ENCODE data around the gene HMGXB4.
A peak's percentile ranks its signal among the peaks of the same experiment; 100 is the strongest.

Gene HMGXB4

DNA sequence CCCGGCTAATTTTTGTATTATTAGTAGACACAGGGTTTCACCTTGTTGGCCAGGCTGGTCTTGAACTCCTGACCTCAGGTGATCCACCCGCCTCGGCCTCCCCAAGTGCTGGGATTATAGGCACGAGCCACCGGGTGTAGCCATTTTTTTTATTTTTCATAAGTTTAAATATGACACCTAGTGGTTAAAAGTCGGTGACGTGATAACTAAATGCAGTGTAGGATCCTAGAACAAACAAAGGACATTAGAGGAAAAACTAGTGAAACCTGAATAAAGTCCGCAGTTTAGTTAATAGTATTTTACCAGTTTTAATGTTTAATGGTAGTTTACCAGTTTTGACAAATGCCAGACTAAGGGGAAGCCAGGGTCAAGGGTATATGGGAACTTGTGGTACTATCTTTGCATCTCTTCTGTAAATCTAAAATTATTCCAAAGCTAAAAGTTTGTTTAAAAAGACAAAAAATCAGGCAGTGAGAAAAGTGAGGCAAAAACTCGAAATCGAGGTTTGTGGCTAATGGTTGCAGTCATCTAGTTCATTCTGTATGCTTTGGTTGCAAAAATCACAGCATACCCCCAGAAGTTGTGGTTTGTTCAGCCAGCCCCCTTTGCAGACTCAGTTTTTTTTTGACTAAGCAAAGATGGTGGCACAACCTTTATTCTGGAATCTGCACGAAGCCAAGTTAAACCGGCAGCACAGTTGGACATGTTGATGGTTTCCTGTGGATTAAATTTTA lies 72.0 kb downstream of the HMGXB4 start:
- ATAC-seq (replicated peaks) (no peak), DNase-seq (no peak)
- Mint-ChIP-seq H3K4me3 (peak overlapping the region; percentile 33 to 45), H3K27me3 (no peaks in the 10 kb centered on the region), H3K9me3 (no peaks in the 10 kb centered on the region), H3K36me3 (ENCODE audit: insufficient read depth) (peaks cover 89% of the 10 kb centered on the region), H3K4me1 (ENCODE audit: low read depth in 2 of 2) (peaks cover 13 to 19% of the 10 kb centered on the region in 2 donors), H3K27ac (peak overlapping the region; percentile 49 to 78)

DNA sequence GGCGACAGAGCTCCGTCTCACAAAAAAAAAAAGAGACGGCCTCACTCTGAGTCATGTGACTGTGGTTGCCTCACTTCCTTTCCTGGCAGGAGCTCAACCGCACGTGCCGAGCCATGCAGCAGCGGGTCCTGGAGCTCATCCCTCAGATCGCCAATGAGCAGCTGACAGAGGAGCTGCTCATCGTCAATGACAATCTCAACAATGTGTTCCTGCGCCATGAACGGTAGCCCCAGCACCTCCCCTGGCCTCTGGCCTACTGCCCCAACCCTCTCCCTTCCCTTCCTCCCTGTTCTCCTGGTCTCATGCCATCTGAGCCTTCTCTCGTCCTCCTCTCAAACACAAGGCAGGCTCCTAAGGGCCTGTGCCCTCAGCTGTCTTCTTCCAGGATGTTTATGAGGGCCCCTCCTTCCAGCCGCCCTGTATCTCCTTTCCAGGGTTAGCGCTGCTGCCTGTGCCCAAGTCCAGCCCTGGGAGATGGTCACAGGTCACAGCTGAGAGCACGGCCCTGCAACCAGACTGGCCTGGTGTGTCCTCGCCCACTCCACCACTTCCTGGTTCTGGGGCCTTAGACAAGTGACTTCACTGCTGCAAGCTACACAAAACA lies 73.1 kb downstream of the HMGXB4 start:
- DNase-seq (peak; percentile 20 to 23 (median 20)), ATAC-seq (replicated peaks) (peak; percentile 78)
- H3K27ac Mint-ChIP-seq = peak overlapping the region; percentile 78 to 87
- H3K36me3 Mint-ChIP-seq (ENCODE audit: insufficient read depth) = peaks cover 82% of the 10 kb centered on the region
- no peaks in the 10 kb centered on the region for H3K27me3 Mint-ChIP-seq
- H3K4me1 Mint-ChIP-seq (ENCODE audit: low read depth in 2 of 2) = peaks cover 13 to 19% of the 10 kb centered on the region in 2 donors
- no peaks in the 10 kb centered on the region for H3K9me3 Mint-ChIP-seq
- peak overlapping the region; percentile 61 to 67 for H3K4me3 Mint-ChIP-seq

DNA sequence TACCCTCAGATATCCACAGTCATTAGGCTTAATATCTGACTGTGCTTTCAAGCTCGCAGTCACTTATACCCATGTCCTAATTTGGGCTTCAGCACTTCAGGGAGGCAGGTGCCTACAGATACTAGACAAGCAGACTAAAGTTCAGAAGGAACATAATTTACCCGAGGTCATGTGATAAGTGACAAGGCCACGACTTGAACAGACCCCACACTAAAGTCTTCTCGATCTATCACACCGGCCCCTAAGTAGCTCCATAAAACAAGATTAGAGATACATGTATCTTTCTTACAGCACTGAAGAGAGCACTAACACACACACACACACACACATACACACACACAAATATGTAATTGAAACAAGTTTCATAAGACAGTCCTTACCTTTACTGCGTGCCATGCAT lies 75.0 kb downstream of the HMGXB4 start:
- Mint-ChIP-seq H3K4me3 (no peak overlapping the region), H3K27ac (no peak overlapping the region), H3K4me1 (ENCODE audit: low read depth in 2 of 2) (peaks cover 13 to 16% of the 10 kb centered on the region in 2 donors), H3K36me3 (ENCODE audit: insufficient read depth) (peaks cover 75% of the 10 kb centered on the region), H3K27me3 (no peaks in the 10 kb centered on the region), H3K9me3 (no peaks in the 10 kb centered on the region)
- DNase-seq (no peak), ATAC-seq (replicated peaks) (no peak)

DNA sequence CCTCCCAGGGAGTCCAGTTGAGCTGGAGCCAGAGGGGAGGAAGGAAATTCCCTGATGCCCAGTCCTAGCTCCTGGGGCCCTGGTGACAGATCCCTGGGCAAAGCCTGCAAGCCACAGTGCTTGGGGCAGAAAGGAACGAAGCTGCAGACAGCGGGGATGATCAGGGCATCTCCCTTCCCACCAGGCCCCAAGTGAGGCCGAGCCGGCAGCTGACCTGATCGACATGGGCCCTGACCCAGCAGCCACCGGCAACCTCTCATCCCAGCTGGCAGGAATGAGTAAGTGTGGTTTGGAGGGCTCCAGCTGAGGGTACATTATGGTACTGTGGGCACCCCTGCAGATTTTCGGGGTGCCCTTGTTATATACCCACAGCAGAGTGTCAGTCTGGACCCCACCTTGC lies 75.9 kb downstream of the HMGXB4 start:
- H3K4me3 Mint-ChIP-seq = no peak overlapping the region

DNA sequence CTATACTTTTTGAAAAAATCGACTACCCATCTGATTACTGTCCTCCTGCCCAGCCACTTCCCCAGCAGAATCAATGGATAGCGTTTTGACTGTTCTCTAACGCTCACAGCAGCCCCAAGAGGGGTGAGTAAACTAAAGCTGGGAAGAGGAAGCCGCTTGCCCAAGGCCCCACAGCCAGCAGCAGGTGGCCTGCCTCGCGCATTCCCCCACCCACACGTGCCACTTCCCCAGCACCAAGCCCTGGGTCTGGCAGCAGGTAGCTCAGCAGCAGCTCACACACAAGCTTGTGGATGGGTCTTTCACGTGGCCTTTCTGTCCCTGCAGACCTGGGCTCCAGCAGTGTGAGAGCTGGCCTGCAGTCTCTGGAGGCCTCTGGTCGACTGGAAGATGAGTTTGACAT lies 76.7 kb downstream of the HMGXB4 start:
- DNase-seq (no peak), ATAC-seq (replicated peaks) (no peak)
- H3K27me3 Mint-ChIP-seq = no peaks in the 10 kb centered on the region
- no peak overlapping the region for H3K4me3 Mint-ChIP-seq
- peak overlapping the region; percentile 38 to 44 for H3K27ac Mint-ChIP-seq
- no peaks in the 10 kb centered on the region for H3K9me3 Mint-ChIP-seq
- H3K36me3 Mint-ChIP-seq (ENCODE audit: insufficient read depth) = peaks cover 74% of the 10 kb centered on the region
- H3K4me1 Mint-ChIP-seq (ENCODE audit: low read depth in 2 of 2) = peaks cover 13 to 16% of the 10 kb centered on the region in 2 donors

More for the DNA sequence above, 75.9 kb downstream of the HMGXB4 start:
- H3K9me3 Mint-ChIP-seq = no peaks in the 10 kb centered on the region
- peak overlapping the region; percentile 12 to 44 for H3K27ac Mint-ChIP-seq
- peaks cover 74% of the 10 kb centered on the region for H3K36me3 Mint-ChIP-seq (ENCODE audit: insufficient read depth)
- ATAC-seq (replicated peaks) (no peak), DNase-seq (no peak)
- H3K27me3 Mint-ChIP-seq = no peaks in the 10 kb centered on the region
- peaks cover 13 to 16% of the 10 kb centered on the region in 2 donors for H3K4me1 Mint-ChIP-seq (ENCODE audit: low read depth in 2 of 2)

DNA sequence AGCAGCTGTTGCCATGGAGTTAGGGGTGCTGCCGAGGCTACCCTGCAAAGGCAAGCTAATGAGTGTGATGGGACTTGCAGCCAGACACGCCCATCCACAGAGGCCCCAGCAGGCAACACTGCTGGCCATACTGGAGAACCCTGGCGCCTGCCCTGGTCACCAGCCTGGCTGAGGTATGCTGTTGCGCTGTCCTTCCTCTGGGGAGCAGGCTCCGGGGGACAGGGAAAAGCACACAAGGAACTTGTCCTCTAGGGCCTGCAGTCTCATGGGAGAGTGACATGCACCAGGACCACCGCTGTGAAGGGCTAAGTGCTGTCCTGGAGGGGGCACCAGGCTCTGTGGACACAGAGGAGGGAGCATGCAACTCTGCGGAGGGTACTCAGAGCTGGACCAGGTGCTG lies 78.2 kb downstream of the HMGXB4 start:
- DNase-seq = no peak
- Mint-ChIP-seq H3K4me1 (ENCODE audit: low read depth in 2 of 2) (peaks cover 3 to 12% of the 10 kb centered on the region in 2 donors), H3K36me3 (ENCODE audit: insufficient read depth) (peaks cover 67% of the 10 kb centered on the region), H3K4me3 (peak overlapping the region in 1 of 2 donors; percentile 20), H3K9me3 (no peaks in the 10 kb centered on the region), H3K27ac (peak overlapping the region in 1 of 2 donors; percentile 35), H3K27me3 (no peaks in the 10 kb centered on the region)
- no peak for ATAC-seq (replicated peaks)

DNA sequence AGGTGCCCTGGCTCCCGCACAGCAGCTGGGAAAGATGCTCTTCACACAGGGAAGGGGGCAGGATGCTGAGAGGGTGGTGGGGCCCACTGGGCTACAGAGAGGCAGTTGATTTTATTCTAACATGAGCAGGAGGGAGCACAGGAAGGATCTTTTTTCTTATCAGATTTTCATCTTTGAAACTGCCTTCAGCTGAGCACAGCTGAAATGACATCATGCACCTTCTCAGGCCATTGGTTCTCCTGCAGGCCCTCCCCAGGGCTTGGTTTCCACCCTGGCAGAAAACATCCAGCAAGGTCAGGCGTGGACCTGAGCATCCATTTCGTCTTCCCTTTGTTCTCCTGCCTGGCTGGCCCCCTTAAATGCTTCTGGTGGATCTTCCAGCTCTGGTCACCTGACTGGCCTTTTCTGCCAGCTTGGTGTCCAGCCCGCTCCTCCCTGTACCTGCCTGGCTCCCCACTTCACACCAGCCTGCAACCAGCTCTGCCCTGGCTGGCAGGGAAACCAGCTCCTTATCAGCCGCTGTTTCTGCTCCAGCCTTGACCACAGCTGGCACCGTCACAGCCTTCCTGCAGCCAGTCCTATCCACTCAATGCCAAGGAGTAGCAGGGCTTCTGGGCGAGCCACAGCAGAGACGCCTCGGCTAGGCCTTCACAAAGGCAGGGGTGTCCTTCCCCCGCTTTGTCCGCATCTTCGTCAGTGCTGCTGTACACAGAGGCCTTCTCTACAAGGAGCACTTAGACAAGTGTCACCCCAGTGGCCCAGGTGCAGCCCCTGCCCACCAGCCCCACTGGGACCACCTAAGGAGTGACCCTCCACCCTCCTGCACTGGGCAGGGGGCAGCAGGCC lies 78.9 kb downstream of the HMGXB4 start:
- Mint-ChIP-seq H3K36me3 (ENCODE audit: insufficient read depth) (peaks cover 64% of the 10 kb centered on the region), H3K4me1 (ENCODE audit: low read depth in 2 of 2) (peaks cover 0 to 8% of the 10 kb centered on the region in 2 donors), H3K9me3 (no peaks in the 10 kb centered on the region), H3K27ac (peak overlapping the region in 1 of 2 donors; percentile 69), H3K4me3 (peak overlapping the region; percentile 20 to 29), H3K27me3 (no peaks in the 10 kb centered on the region)
- DNase-seq (no peak), ATAC-seq (replicated peaks) (no peak)

DNA sequence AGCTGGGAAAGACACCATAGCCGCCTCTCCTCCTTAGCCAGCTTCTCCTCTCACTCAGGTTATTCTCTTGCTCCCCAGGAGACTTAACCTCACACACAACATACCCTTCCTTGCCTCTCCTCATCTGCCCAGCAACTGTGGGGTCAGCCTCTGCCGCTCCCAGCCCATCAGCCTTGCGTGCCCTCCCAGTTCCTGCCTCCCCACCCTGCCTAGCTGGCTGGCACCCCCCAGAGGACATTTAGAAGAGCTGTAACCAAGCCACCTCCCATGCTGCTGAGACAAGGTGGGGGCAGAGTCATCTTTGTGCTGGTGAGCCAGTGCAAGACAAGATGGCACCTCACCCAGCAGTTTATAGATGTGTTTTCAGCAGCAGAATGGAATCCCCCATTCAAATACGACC lies 80.6 kb downstream of the HMGXB4 start:
- no peaks in the 10 kb centered on the region for H3K27me3 Mint-ChIP-seq
- H3K4me3 Mint-ChIP-seq = no peak overlapping the region
- H3K4me1 Mint-ChIP-seq (ENCODE audit: low read depth in 2 of 2) = peaks cover 0 to 6% of the 10 kb centered on the region in 2 donors
- H3K36me3 Mint-ChIP-seq (ENCODE audit: insufficient read depth) = peaks cover 55% of the 10 kb centered on the region
- ATAC-seq (replicated peaks) (peak; percentile 50), DNase-seq (no peak)
- H3K9me3 Mint-ChIP-seq = no peaks in the 10 kb centered on the region
- peak overlapping the region; percentile 45 to 59 for H3K27ac Mint-ChIP-seq

DNA sequence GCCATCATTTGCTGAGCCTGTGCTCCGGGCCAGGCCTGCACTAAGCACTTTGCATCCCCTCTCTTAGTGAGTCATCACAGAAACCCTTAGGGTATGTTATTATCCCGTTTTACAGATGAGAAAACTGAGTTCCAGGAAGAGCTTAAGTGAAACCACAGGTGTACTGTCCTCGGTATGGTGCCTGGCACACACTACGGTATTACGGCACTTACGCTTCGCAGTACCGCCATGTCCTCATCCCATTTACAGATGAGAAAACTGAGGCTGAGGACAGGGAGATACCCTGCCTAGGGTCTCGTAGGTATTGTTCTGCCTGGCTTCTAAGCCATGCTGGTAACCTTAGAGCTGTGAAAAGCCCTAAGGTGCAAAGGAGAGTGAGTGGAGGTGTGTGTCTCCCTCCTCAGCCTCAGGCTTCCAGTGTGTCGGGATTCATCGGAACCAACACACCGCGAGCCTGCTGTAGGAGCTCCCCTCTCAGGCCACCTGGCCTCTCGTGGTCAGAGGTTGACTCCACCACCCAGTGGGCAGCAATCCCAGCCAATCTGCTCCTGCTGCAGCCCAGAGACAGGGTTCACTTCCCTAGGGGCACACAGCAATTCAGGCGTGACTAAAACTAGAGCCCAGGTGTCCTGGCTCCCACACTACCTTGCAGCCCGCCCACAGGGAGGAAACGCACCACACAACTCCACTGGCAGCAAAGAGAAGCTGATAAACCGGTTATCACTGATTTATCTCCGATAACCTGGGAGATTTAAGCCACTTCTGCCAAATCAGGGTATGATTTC lies 84.0 kb downstream of the HMGXB4 start:
- H3K9me3 Mint-ChIP-seq = no peaks in the 10 kb centered on the region
- no peaks in the 10 kb centered on the region for H3K27me3 Mint-ChIP-seq
- peaks cover 34% of the 10 kb centered on the region for H3K36me3 Mint-ChIP-seq (ENCODE audit: insufficient read depth)
- DNase-seq (no peak), ATAC-seq (replicated peaks) (no peak)
- no peaks in the 10 kb centered on the region for H3K4me1 Mint-ChIP-seq (ENCODE audit: low read depth in 2 of 2)
- peak overlapping the region in 1 of 2 donors; percentile 41 for H3K27ac Mint-ChIP-seq
- no peak overlapping the region for H3K4me3 Mint-ChIP-seq

DNA sequence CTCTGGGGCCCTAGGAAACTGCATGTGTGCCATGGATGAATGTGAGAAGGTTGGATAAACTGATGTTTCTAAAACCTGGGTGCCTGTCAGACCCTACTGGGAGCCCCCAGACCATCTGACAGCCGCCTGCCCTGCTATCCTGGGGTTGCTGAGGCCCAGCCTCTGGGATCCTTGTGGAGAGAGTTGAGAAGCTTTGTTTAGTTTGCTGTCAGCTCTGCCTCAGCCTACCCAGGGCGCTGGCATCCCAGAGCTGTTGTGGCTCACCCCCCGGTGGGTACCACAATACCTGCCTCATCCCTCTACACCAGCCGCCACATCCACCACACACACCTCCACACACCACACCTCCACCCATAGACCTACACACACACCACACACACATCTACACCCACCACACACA lies 85.1 kb downstream of the HMGXB4 start:
- Mint-ChIP-seq H3K9me3 (no peaks in the 10 kb centered on the region), H3K4me3 (peak overlapping the region in 1 of 2 donors; percentile 21), H3K36me3 (ENCODE audit: insufficient read depth) (peaks cover 37% of the 10 kb centered on the region), H3K27me3 (no peaks in the 10 kb centered on the region), H3K4me1 (ENCODE audit: low read depth in 2 of 2) (no peaks in the 10 kb centered on the region), H3K27ac (no peak overlapping the region)
- ATAC-seq (replicated peaks) = peak; percentile 35
- no peak for DNase-seq

DNA sequence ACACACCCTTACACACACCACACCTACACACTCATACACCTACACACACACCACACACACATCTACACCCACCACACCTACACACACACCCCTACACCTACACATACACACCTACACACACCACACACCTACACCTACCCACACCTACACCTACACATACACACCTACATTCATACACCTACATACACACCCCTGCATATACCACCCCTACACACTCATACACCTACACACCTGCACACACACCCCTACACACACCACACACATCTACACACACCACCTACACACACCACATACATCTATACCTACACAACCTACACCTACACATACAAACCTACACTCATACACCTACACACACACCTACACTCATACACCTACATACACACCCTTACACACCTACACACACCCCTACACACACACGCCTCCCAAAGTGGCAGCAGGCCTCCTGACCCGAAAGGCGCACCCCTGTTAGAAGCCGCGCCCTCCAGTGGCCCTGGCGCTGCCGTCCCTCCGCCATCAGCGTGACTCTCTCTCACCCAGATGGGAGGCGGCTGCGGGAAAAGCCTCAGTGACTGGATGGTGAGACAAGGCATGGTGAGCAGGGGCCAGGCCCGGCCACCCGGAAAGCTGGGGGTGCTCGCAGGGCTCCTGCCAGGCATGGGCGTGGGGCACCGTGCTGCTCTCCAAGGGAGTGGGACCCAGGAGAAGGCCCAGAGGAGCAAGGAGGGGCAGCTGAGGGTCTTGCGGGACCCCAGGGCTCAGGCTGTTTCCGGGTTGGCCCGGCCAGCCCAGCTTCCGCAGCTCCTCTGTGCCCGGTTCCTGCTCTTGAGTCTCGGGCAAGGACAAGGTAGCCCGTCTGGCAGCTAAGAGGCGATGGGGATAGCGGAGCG lies 86.6 kb downstream of the HMGXB4 start:
- Mint-ChIP-seq H3K27me3 (no peaks in the 10 kb centered on the region), H3K4me1 (ENCODE audit: low read depth in 2 of 2) (no peaks in the 10 kb centered on the region)
- no peak for ATAC-seq (replicated peaks)

DNA sequence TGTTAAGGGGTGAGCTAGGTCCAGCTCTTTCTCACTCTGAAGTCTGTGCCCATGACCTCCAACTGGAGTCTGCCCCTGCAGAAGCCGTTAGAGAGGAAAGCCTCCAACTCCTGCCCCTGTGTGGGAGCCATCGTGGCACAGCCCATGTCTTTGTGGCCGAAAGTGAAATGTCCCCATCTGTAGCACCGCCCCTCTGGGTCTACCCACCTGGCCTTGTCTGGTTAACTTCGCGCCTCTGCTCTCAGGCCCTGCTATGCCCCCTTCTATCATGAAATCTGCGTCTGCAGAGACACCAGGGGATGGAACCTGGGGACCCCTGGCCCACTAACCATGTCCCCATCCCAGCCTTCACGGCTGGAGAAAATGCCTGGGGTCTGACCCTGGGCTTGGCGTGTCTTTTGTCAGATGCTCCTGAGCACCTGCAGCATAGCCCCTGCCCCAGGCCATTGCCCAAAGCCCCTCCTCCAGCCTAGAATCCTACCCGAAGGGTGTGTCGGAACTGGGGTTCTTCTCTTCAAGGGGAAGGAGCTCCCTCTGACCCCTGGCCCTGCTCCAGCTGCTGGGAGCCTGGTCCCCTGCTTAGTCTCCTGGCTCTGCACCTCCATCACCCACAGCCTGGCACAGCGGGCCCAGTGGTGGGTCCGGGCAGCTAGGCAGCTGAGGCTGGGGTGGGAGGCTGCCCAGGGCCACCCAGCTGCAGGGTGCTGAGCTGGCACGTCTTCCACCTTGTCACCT lies 87.8 kb downstream of the HMGXB4 start:
- no peak for DNase-seq
- Mint-ChIP-seq H3K27me3 (no peaks in the 10 kb centered on the region), H3K36me3 (ENCODE audit: insufficient read depth) (peaks cover 44% of the 10 kb centered on the region)

More for the DNA sequence above, 86.6 kb downstream of the HMGXB4 start:
- no peak for DNase-seq
- no peak overlapping the region for H3K4me3 Mint-ChIP-seq
- no peak overlapping the region for H3K27ac Mint-ChIP-seq
- no peaks in the 10 kb centered on the region for H3K9me3 Mint-ChIP-seq
- H3K36me3 Mint-ChIP-seq (ENCODE audit: insufficient read depth) = peaks cover 35% of the 10 kb centered on the region

More for the DNA sequence above, 87.8 kb downstream of the HMGXB4 start:
- no peak overlapping the region for H3K27ac Mint-ChIP-seq
- ATAC-seq (replicated peaks) = no peak
- H3K4me3 Mint-ChIP-seq = no peak overlapping the region
- H3K4me1 Mint-ChIP-seq (ENCODE audit: low read depth in 2 of 2) = no peaks in the 10 kb centered on the region
- H3K9me3 Mint-ChIP-seq = no peaks in the 10 kb centered on the region
